CD4-positive, alpha-beta T cell (primary cell): ENCODE data around the gene SH3RF3. TPM values are rescaled to one million over a fixed set of nuclear protein-coding genes. Genes with fewer than 3 reads are reported as not detected.

Experiments
- ATAC-seq: fragments of 200-7000 bp; cut with Tn5 transposase; one replicate; pipeline ENCODE4 v1.10.0; 2022; ENCODE audit warnings: mild to moderate bottlenecking; ENCODE audit not compliant: poor library complexity
- CTCF ChIA-PET: fragments of 350-600 bp; sonication (Branson Sonifier 250); formaldehyde crosslinking; loops from one replicate; lab custom pipeline; 2021; ENCODE audit warnings: antibody characterized with exemption, inconsistent platforms; lab: Charles Lee
- POLR2A ChIA-PET: fragments of 350-600 bp; sonication (Branson Sonifier 250); formaldehyde crosslinking; loops from one replicate; lab custom pipeline; 2021; ENCODE audit warnings: antibody characterized with exemption, inconsistent platforms; lab: Charles Lee
- DNase-seq, 14 experiments: peaks; one replicate each; pipeline ENCODE4 v3.0.0-alpha.2; 2013 to 2020; ENCODE audit warnings: mixed read lengths in 2 of 14
- H3K27ac ChIP-seq, 2 donors: one replicate each; pipeline versions ENCODE4 v1.5.1 to v1.7.0; 2013; ENCODE audit warnings: low read length in 2 of 2, low read depth in 1 of 2, mild to moderate bottlenecking in 1 of 2
- H3K27me3 ChIP-seq, 2 experiments: 1 replicate in 1 of 2; 2 replicates in 1 of 2; pipeline versions ENCODE4 v1.6.1 to v1.7.0; 2013; ENCODE audit warnings: low read length in 2 of 2, control low read depth in 1 of 2, mild to moderate bottlenecking in 1 of 2, moderate library complexity in 1 of 2; ENCODE audit not compliant: insufficient read depth in 2 of 2, control insufficient read depth in 1 of 2
- H3K36me3 ChIP-seq: one replicate; pipeline ENCODE4 v1.6.1; 2013; ENCODE audit warnings: low read length, control low read depth; ENCODE audit not compliant: insufficient read depth
- H3K4me1 ChIP-seq: one replicate; pipeline ENCODE4 v1.6.1; 2013; ENCODE audit warnings: low read length, control low read depth; ENCODE audit not compliant: insufficient read depth
- H3K4me3 ChIP-seq: one replicate; pipeline ENCODE4 v1.5.1; 2013; ENCODE audit warnings: mild to moderate bottlenecking, low read length, moderate library complexity
- H3K9me3 ChIP-seq, 2 experiments: 1 replicate in 1 of 2; 2 replicates in 1 of 2; pipeline versions ENCODE4 v1.6.1 to v1.7.0; 2013; ENCODE audit warnings: low read length in 2 of 2, mild to moderate bottlenecking in 2 of 2, control low read depth in 1 of 2, moderate library complexity in 1 of 2; ENCODE audit not compliant: control insufficient read depth in 1 of 2, insufficient read depth in 1 of 2
- H3K27ac Mint-ChIP-seq: one replicate; pipeline ENCODE4 v1.8.0; 2020; ENCODE audit warnings: mixed read lengths
- H3K27me3 Mint-ChIP-seq: one replicate; pipeline ENCODE4 v1.8.0; 2021; ENCODE audit warnings: mixed read lengths
- H3K36me3 Mint-ChIP-seq: one replicate; pipeline ENCODE4 v1.8.0; 2021; ENCODE audit warnings: low read depth, mixed read lengths
- H3K4me1 Mint-ChIP-seq: one replicate; pipeline ENCODE4 v1.8.0; 2021; ENCODE audit warnings: low read depth, mixed read lengths
- H3K4me3 Mint-ChIP-seq: one replicate; pipeline ENCODE4 v1.8.0; 2020; ENCODE audit warnings: mild to moderate bottlenecking, mixed read lengths
- H3K9me3 Mint-ChIP-seq: one replicate; pipeline ENCODE4 v1.8.0; 2020; ENCODE audit warnings: mixed read lengths
- CTCF ChIP-seq: fragments of 200-600 bp; IDR thresholded peaks from one replicate; pipeline ENCODE4 v1.8.0; 2022; ENCODE audit warnings: antibody characterized with exemption, mild to moderate bottlenecking
- intact Hi-C, 2 experiments: fragments of 100-400 bp; cut with DNase I in 1 of 2; cut with micrococcal nuclease in 1 of 2; formaldehyde crosslinking; loops; one replicate each; pipeline versions ENCODE4 v1.15.1 to v1.9.0; 2023 to 2025; cut with DNase I, micrococcal nuclease
- total RNA-seq, 174 experiments: library from RNA in 2 of 174; stranded (reverse) in 2 of 174; gene quantifications; one replicate each; pipeline ENCODE4 v1.2.3 and lab custom pipeline; 2021 to 2026

SH3RF3 gene
- total RNA-seq, 2 experiments from 2014 or later = 5.2 to 5.9 TPM

GRCh38 chr2:109335631-109336176 is 206.7 kb downstream of the SH3RF3 start:
- H3K4me3 ChIP-seq = no peak overlapping the region
- Mint-ChIP-seq H3K4me1 (peaks cover 42% of the 10 kb centered on the region), H3K4me3 (peak overlapping the region; percentile 28), H3K36me3 (no peaks in the 10 kb centered on the region), H3K27me3 (no peaks in the 10 kb centered on the region), H3K9me3 (no peaks in the 10 kb centered on the region), H3K27ac (no peak overlapping the region)
- no peaks in the 10 kb centered on the region for H3K9me3 ChIP-seq
- no peak overlapping the region for H3K27ac ChIP-seq
- no peak for TF ChIP-seq CTCF
- intact Hi-C loops = no loop called here
- peak in 1 of 14 experiments; percentile 35 for DNase-seq
- H3K36me3 ChIP-seq = no peaks in the 10 kb centered on the region
- ChIA-PET POLR2A (interaction anchor here (0.6 to 1.0 kb wide), 2 partner anchors 13 to 205 kb away, joined by 3 read pairs; no protein-coding TSS in a partner anchor), CTCF (no interaction called here)
- ATAC-seq = no peak
- peaks cover 30% of the 10 kb centered on the region for H3K4me1 ChIP-seq
- H3K27me3 ChIP-seq = no peaks in the 10 kb centered on the region

- peaks cover 44% of the 10 kb centered on the region for H3K4me1 Mint-ChIP-seq
- ATAC-seq (no peak), DNase-seq (no peak)
- no peak overlapping the region for H3K27ac Mint-ChIP-seq
- H3K36me3 ChIP-seq = no peaks in the 10 kb centered on the region
- no peak overlapping the region for H3K4me3 Mint-ChIP-seq
- no peak for TF ChIP-seq CTCF
- peaks cover 30% of the 10 kb centered on the region for H3K4me1 ChIP-seq
- intact Hi-C loops = no loop called here
- H3K27me3 ChIP-seq = no peaks in the 10 kb centered on the region
- H3K9me3 Mint-ChIP-seq = no peaks in the 10 kb centered on the region
- POLR2A ChIA-PET = interaction anchor here (0.6 to 1.0 kb wide), 3 partner anchors 13 to 316 kb away, joined by 3 read pairs; no protein-coding TSS in a partner anchor
- CTCF ChIA-PET = no interaction called here
- no peaks in the 10 kb centered on the region for H3K27me3 Mint-ChIP-seq
- H3K36me3 Mint-ChIP-seq = no peaks in the 10 kb centered on the region
- no peak overlapping the region for H3K4me3 ChIP-seq
- no peaks in the 10 kb centered on the region for H3K9me3 ChIP-seq
- no peak overlapping the region for H3K27ac ChIP-seq
These were observed 207.3 kb downstream of the SH3RF3 start for GRCh38 chr2:109336296-109336695.

GRCh38 chr2:109337221-109337620 is 208.2 kb downstream of the SH3RF3 start:
- Histone ChIP-seq H3K4me3 (no peak overlapping the region), H3K36me3 (no peaks in the 10 kb centered on the region), H3K4me1 (peaks cover 23% of the 10 kb centered on the region), H3K9me3 (no peaks in the 10 kb centered on the region), H3K27ac (no peak overlapping the region), H3K27me3 (no peaks in the 10 kb centered on the region)
- Mint-ChIP-seq H3K9me3 (no peaks in the 10 kb centered on the region), H3K36me3 (no peaks in the 10 kb centered on the region), H3K27ac (no peak overlapping the region), H3K27me3 (no peaks in the 10 kb centered on the region), H3K4me3 (no peak overlapping the region), H3K4me1 (peaks cover 38% of the 10 kb centered on the region)
- DNase-seq = no peak
- no peak for TF ChIP-seq CTCF
- intact Hi-C loops = no loop called here
- ChIA-PET CTCF (no interaction called here), POLR2A (no interaction called here)
- no peak for ATAC-seq
